HG03103 (cell line): ENCODE data around the gene FANCI.

Source experiments
- ATAC-seq: cut with Tn5 transposase; IDR thresholded peaks from one replicate; pipeline ENCODE4 v1.9.1; 2021; ENCODE audit warnings: low read depth; ENCODE audit not compliant: unreplicated experiment

FANCI gene

DNA sequence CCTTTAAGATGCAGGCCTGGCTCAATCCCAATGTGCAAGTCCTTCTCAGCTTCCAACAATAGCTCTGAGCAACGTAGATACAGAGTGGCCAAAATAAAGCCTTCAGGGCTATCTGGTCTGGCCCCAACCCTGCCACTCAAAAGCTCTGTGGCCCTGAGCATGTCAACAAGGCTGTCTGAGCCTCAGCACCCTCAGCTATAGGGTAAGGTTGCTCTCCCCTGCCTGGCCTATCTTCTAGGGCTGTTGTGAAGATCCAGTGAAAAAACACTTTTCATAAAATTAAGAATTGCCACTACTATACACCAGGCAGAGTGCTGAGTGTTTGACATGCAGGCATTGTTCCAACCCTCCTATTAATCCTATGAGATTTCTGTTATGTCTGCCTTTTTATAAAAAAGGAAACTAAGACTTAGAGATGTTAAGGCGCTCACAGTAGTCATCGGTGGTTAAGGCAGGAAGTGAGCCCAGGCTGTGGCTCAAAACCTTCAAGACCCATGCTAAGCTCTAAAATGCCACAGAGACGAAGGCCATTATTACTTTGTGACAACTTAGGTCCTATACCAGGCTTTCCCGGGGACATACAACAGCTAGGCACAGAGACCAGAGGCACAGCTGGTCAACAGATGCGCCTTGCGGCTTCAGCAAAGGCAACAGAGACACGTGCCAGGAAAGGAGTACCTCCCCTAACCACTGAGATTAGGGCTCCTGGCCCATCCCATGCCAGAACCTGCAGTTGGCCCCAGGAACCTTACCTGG, 85.7 kb downstream of the FANCI start:
- no peak for ATAC-seq

DNA sequence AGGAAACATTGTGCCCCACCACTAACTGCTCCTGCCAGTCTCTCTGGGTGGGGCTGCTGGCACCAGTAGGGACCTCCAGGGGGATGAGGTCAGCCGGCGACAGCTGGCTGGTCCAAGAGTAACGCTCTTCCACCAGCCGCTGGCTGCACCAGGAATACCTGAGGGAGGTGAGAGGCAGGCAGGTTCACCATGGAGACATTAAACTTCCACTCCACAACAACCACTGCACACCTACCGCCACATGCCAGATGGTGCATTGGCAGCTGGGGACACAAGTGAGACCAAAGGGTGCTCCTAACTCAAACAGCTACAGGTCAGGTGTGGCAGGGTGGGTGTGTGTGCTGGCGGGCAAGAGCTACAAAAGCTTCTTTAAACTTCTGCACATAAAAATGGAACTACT, 86.3 kb downstream of the FANCI start:
- no peak for ATAC-seq

DNA sequence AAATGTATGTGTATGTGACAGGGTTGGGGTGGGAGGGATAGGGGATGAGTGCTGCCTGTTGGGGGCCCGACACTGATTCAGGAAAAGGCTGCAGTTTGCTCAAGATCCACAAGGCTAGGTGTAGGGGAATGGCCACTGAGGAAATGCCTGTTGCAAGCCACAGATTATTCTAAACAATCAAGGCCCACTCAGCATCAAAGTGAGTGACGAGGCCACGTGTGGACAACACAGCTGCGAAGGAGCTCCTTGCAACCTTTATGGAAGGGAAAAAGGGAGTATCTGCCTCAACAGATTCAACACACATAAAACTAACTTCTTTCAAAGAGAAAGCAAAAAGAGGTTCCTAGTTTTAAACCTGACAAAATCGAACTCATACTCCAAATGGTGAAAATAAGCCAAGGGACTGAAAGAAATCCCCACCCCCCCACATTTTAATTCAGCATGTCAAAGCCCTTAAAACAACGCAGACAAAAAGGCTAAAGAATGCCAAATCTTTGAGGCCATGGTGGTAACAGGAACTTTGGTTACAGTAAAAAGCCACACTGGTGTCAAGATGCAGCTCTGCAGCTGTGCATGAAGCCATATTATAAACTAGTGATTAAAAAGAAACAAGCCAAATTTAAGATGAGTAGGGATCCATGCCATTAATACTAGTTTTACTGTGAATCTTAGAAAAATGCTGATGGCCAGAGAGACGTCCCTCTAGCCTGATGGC, 87.3 kb downstream of the FANCI start:
- ATAC-seq: no peak

GRCh38 chr15:89332446-89332845, 88.7 kb downstream of the FANCI start:
- ATAC-seq: no peak

DNA sequence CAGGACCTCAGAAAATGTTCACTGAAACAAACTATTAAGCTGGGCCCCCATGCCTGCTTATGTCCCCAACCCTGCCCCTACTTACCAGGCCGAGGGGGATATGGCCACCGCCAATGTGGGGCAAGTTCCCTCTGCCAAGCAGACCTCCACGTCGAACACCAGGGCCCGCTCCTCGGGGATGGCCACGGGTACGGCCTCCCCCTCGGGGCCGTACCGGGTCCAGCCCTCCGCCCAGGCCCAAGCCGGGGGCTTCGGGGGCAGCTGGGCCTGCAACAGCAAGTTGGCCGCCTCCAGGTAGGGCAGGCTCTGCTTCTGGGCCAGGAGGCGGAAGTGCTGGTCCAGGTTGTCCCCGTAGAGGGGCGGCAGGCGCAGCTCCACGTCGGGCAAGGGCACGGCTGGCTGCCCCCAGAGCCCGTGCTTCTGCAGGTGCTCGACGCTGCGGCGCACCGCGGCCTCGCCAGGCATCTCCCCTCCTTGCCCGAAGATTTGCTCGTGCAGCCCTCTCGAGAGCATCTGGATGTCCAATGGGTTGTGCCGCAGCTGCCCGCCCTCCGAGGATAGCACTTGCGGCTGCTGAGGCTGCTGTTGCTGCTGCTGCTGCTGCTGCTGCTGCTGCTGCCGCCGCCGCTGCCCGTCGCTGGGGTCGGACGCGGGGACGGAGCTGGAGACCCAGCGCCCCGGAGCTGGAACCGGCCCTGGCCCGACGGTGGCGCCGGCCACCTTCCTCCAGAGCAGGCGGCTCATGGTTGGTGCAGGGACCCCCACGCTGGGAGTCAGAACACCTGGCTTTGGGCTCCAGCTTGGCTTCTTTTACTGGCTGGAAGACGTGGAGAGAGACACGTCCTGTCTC, 89.5 kb downstream of the FANCI start:
- ATAC-seq: no peak

- peak; percentile 2 for ATAC-seq
These were observed 90.3 kb downstream of the FANCI start for GRCh38 chr15:89333959-89334509.

DNA sequence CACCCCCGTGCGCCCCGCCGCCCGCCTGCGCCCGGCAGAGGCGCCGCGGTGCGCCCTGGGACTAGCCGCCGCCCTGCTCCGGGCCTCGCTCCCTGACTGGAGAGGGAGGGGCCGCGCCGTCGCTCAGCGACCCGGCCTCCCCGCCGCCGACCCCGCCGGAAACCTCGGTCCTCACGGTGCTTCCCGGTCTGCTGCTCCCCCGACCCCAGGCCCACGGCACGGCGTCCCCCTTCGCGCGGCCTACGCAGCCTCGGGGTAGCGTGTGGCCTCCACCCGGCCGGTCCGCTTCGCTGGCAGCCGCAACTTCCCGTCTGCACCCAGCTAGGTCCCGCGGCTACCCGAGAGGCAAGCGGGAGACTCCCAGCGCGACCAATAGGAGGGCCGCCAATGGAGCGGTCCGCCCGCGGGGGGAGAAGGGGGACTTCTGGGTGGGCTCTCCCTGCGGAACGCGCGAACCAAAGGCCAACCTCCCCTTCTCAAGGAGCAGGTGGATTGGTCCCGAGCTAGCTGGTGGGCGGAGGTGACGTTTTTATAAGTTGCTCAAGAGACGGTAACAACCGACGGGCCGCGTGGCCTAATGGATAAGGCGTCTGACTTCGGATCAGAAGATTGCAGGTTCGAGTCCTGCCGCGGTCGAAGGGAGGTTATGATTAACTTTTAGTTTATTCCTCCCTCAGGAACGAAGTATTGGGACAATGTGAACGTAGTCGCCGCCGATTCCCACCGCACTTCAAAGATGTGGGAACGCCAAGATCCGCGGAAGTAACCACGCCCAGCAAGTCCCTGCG, 90.9 kb downstream of the FANCI start, which contains the start of gene POLG:
Gene POLG, minus strand, starts transcription at position 315 of the 788 bp plus-strand sequence. CDS start 1,070 bp downstream, outside the sequence.
- peak; percentile 79 for ATAC-seq

- peak; percentile 18 for ATAC-seq
These were observed 91.7 kb downstream of the FANCI start for GRCh38 chr15:89335298-89336041.

DNA sequence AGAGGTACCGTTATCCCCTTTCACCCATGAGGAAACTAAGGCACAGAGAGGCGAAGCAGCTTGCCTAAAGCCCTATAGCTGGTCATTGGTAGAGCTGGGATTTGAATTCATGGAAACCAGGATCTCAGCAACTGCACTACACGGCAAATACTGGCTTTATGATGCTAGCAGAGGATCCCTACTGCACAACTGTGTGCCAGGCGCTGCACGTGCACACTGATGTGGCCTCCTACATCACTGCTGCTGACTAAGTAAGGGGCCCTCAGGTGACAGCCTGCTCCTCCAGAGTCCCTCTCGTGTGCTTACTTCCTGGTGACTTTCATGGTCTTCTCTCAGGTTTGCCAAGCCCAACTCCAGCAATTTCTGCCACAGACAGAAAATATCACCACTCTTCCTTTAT, 94.3 kb downstream of the FANCI start:
- no peak for ATAC-seq

- no peak for ATAC-seq
These were observed 96.8 kb downstream of the FANCI start for GRCh38 chr15:89340573-89340972.

- no peak for ATAC-seq
These were observed 97.7 kb downstream of the FANCI start for GRCh38 chr15:89341316-89342005.

DNA sequence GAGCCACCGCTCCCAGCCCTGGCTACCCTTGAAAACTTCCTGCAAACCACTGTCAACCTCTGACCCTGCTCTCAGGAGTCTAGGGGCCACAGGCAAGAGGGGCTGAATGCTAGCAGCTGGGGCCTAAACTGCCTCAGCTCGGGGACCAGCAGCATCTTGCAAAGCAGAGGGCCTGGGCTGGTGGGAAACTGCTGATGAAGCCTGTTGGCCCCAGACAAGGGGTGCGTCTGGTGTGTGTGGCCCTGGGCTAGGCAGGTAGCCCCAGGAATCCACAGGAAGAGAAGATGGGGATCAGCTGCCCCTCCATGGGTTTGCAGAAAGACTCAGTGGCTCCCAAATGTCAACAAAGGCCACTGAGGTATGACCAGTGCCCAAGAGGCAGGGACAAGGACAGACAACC, 99.1 kb downstream of the FANCI start:
- no peak for ATAC-seq

GRCh38 chr15:89345248-89345647, 101.5 kb downstream of the FANCI start:
- ATAC-seq: no peak

- ATAC-seq: no peak
These were observed 102.9 kb downstream of the FANCI start for GRCh38 chr15:89346516-89347231.

- ATAC-seq: no peak
These were observed 105.4 kb downstream of the FANCI start for GRCh38 chr15:89349206-89349558.

- ATAC-seq: no peak
These were observed 108.7 kb downstream of the FANCI start for GRCh38 chr15:89352476-89352875.

DNA sequence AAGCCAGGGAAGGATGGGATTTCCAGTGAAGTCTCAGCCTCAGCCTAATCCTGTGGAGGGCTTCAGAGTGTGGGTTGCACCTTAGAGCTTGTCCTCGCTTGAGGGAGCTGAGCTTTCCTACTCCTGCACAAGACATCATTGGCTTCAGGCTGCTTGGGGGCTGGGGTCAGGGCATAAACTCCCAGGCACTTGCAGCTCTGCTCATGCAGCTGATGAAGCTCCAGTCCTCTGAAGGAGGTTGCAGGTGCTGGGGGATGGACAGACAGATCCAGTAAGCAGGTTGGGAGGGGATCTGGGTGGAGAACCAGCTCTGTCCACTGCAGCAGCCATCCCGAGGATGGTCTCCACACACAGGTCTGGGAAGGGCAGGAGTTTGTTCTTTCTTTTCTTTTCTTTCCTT, 110.2 kb downstream of the FANCI start:
- ATAC-seq: no peak

GRCh38 chr15:89356634-89357298, 113.0 kb downstream of the FANCI start:
- ATAC-seq: no peak
